Measurements from ENCODE around the gene EPHA5. TPM values are rescaled to one million over a fixed set of nuclear protein-coding genes. Genes with fewer than 3 reads are reported as not detected.

EPHA5 gene
- total and polyA plus RNA-seq, 2 experiments from 2014 or later = 0.15 TPM; not detected in 1

DNA sequence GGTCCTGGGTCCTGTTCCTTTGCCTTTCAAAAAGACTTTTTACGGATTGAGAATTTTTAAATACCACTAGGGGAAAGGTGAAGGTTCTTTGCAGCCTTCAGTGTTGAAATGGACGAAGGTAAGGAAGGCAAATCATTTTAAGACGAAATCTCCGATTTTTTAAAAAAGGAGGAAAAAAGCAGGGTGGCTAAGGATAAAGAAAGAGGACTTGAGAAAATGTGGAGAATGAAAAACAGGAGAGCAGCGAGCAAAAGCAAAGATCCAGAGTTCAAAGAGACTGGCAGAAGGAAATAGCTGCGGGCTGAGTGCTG is 314 bp downstream of the EPHA5 start:
- no peaks in the 10 kb centered on the region for H3K9me3 ChIP-seq (ENCODE audit: low read depth)
- H3K27ac ChIP-seq = no peak overlapping the region
- TF ChIP-seq, protein P1, sequence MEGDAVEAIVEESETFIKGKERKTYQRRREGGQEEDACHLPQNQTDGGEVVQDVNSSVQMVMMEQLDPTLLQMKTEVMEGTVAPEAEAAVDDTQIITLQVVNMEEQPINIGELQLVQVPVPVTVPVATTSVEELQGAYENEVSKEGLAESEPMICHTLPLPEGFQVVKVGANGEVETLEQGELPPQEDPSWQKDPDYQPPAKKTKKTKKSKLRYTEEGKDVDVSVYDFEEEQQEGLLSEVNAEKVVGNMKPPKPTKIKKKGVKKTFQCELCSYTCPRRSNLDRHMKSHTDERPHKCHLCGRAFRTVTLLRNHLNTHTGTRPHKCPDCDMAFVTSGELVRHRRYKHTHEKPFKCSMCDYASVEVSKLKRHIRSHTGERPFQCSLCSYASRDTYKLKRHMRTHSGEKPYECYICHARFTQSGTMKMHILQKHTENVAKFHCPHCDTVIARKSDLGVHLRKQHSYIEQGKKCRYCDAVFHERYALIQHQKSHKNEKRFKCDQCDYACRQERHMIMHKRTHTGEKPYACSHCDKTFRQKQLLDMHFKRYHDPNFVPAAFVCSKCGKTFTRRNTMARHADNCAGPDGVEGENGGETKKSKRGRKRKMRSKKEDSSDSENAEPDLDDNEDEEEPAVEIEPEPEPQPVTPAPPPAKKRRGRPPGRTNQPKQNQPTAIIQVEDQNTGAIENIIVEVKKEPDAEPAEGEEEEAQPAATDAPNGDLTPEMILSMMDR (IDR thresholded peaks at IDR 0.05; ENCODE audit: low read depth, low read length) = no peak
- DNase-seq (ENCODE audit: low read depth in 1 of 2, low spot score in 1 of 2) = no peak
- peak overlapping the region; percentile 37 for H3K4me3 ChIP-seq
- H3K36me3 ChIP-seq = no peaks in the 10 kb centered on the region
- peaks cover 80% of the 10 kb centered on the region for H3K27me3 ChIP-seq
- peaks cover 4% of the 10 kb centered on the region for H3K4me1 ChIP-seq (ENCODE audit: low read depth)

DNA sequence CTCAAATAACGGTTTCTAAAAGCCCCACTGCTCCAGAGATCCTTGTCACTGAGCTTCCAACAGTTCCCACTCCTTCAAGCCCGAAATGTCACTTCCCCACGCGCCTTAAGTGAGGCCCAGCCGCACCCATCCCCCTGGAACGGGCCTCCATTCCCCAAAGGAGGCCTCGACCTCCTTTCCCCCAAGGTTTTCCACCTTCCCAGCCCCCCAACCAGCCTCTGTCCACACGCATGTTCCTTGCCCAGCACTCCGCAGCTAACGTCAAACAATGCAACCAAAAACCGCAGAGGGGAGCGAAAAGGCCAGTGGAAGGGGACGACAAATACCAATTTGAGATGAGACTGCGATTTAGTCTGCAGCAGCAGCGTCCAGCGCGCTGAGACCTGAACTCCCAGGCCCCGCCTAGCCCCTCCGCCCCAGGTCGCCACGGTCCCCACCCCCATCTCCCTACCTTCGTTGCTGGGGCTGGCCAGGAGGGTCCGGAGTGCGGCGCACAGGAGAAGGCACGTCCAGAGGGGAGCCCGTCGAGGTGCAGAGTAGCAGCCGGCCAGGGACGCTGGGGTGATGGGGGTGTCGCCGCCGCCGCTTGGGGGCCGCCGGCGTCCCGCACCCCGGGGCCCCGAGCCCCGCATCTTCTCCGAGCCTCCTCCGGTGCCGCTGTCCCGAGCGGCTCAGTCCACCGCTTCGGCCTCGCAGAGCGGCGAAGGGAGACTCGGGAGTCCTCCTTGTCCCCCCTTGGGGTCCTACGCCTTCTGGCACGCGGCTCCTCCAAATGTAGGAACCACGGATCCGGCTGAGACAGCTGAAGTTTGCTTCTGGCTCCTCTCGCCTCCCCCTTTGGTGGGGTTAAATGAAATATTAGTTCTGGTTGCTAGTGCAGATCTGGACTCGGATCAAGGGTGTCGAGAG is 924 bp downstream of the EPHA5 start:
- TF ChIP-seq, protein P1 (IDR thresholded peaks at IDR 0.05; ENCODE audit: low read depth, low read length) = no peak
- peaks cover 4% of the 10 kb centered on the region for H3K4me1 ChIP-seq (ENCODE audit: low read depth)
- peaks cover 82% of the 10 kb centered on the region for H3K27me3 ChIP-seq
- H3K9me3 ChIP-seq (ENCODE audit: low read depth) = no peaks in the 10 kb centered on the region
- peak overlapping the region; percentile 37 for H3K4me3 ChIP-seq
- H3K27ac ChIP-seq = no peak overlapping the region
- no peaks in the 10 kb centered on the region for H3K36me3 ChIP-seq
- peak; percentile 44 to 51 for DNase-seq (ENCODE audit: low read depth in 1 of 2, low spot score in 1 of 2)

DNA sequence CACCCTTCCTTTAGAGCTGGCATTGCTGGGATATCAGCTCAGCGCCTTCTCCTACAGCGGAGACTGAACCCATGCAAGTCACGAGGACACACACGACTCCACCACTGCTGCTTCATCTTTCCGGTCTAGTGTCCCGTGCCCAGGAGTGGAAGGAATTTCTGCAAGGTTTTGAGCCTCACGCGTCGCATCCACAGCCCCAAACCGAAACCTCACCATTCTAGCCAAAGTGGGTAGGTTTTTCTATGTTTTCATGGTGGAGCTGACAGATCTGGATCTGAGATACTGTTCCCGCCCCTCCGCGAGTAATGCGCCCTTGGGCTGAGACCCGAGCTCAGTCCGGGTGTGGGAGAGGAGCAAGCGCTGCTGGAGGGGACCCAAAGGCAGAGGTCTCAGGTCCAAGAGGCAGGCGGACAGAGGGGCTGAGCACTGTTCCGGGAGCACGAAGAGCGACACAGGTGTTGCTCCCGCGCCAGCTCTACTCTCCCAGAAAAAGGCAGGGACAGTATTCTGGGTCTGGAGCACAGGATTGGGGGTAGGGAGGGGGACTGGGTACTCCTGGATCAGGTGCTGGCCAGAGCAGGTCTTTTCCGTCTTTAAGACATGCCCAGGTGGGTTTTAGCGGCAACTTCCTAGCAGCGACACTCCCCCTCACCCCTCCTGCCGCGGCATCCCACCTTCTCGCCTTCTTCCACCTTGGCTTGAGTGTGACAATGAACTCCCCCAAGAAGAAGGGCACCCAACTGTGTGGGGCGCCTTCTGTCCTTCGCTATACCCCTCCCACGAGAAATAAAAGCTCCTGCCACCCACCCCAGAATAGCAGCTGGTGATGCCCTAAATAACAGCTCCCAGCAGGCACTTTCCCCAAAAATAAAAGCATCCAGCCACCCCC is 1.8 kb downstream of the EPHA5 start:
- Histone ChIP-seq H3K27ac (no peak overlapping the region), H3K27me3 (peaks cover 82% of the 10 kb centered on the region), H3K36me3 (no peaks in the 10 kb centered on the region), H3K4me3 (peak overlapping the region; percentile 37), H3K9me3 (ENCODE audit: low read depth) (no peaks in the 10 kb centered on the region), H3K4me1 (ENCODE audit: low read depth) (peaks cover 4% of the 10 kb centered on the region)
- TF ChIP-seq, protein P1 (IDR thresholded peaks at IDR 0.05; ENCODE audit: low read depth, low read length) = no peak
- DNase-seq (ENCODE audit: low read depth in 1 of 2, low spot score in 1 of 2) = peak in 1 of 2 donors; percentile 55

DNA sequence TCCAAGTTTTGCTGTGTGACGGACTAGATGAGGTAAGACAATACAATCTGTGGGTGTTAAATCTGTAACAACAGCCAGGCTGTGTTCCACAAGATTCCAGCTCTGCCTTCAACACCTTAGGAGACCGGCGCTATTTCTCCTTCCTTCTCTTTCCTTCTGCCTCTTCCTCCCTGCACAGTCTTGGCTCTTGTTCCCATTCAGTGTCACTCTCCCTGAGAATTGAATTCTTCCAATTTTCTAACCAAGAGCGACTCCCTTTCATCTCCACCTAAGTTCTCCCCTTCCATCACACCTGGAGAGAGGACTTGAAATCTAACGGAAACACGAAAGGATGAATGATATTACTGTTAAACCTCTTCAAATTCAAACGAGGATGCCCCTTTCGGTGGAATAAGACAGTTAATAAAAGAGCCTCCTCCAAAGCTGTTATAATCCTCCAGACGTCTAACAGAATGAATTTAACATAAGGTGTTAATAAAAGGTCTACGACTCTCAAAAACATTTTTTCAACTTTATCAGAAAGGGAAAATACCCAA is 2.7 kb downstream of the EPHA5 start:
- Histone ChIP-seq H3K27me3 (peaks cover 74% of the 10 kb centered on the region), H3K4me1 (ENCODE audit: low read depth) (peaks cover 4% of the 10 kb centered on the region), H3K27ac (no peak overlapping the region), H3K9me3 (ENCODE audit: low read depth) (no peaks in the 10 kb centered on the region), H3K4me3 (peak overlapping the region; percentile 20), H3K36me3 (no peaks in the 10 kb centered on the region)
- TF ChIP-seq, protein P1 (IDR thresholded peaks at IDR 0.05; ENCODE audit: low read depth, low read length) = no peak
- DNase-seq (ENCODE audit: low read depth in 1 of 2, low spot score in 1 of 2) = no peak

DNA sequence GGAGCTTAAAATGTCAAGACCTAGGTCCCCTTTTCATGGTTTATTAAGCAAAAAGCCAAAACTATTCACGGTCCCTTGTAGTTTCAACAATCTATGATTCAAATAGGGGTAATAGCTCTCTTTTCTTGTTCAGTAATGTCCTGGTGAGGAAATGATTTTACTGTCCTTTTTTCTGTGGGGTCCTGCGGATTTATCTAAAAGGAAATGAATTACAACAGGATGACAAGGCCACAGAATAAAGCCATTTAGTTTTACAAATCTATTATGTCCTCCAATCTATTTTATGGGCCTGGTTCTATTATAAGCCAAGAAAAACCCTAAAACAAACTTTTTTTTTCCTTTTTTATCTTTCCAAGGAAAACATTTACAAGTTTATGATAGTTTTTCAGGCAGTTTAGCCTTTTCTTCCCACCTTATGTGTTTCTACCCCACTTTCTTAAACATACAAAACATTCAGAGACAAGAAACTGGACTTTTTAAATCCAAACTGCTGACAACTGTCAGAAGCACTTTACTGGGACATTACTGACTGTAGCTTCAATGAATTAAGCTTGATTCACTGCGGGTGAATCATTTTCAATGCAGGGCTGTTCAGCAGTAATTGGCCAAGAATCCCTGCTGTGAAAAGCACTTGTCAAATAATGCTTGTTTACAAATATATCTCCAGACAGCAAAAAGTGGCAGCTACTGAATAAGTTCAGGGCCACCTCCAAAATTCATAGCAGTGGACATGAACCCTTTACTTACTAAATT is 4.3 kb downstream of the EPHA5 start:
- no peak overlapping the region for H3K4me3 ChIP-seq
- TF ChIP-seq, protein P1 (IDR thresholded peaks at IDR 0.05; ENCODE audit: low read depth, low read length) = no peak
- no peak overlapping the region for H3K27ac ChIP-seq
- no peaks in the 10 kb centered on the region for H3K36me3 ChIP-seq
- H3K4me1 ChIP-seq (ENCODE audit: low read depth) = peaks cover 4% of the 10 kb centered on the region
- no peaks in the 10 kb centered on the region for H3K9me3 ChIP-seq (ENCODE audit: low read depth)
- peaks cover 57% of the 10 kb centered on the region for H3K27me3 ChIP-seq
- no peak for DNase-seq (ENCODE audit: low read depth in 1 of 2, low spot score in 1 of 2)
